ENCODE measurements around the gene CFAP251. TPM values are rescaled to one million over a fixed set of nuclear protein-coding genes. Genes with fewer than 3 reads are reported as not detected.

CFAP251 gene
- total and polyA plus RNA-seq, 12 donors: 0.52 to 4.6 (median 1.5) TPM

DNA sequence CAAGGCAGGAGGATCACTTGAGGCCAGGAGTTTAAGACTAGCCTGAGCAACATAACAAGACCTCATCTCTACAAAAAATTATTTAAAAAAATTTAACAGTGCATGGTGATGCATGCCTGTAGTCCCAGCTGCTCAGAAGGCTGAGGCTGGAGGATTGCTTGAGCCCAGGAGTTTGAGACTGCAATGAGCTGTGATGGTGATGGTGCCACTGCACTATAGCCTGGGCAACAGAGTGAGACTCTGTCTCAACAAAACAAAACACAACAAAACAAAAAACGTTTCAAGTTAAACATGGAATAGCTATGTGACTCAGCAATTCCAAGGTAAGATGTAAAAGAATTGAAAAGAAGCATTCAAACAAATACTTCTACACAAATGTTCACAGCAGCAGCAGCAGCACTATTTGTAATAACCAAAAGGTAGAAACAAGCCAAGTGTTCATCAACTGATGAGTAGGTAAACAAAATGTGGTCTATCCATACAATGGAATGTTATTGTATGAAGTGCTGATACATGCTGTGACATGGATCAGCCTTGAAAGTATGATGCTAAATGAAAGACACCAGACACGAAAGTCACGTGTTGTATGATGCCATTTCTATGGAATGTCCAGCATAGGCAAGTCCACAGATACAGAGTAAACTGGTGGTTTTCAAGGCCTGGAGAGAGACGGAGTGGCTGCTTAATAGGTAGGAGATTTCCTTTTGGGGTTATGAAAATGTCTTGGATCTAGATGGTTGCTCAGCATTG is 31.4 kb downstream of the CFAP251 start:
- Histone ChIP-seq H3K4me3 (no peak overlapping the region), H3K27ac (no peak overlapping the region), H3K36me3 (no peaks in the 10 kb centered on the region), H3K9me3 (no peaks in the 10 kb centered on the region), H3K4me1 (no peaks in the 10 kb centered on the region), H3K27me3 (no peaks in the 10 kb centered on the region)
- ATAC-seq (no peak), DNase-seq (no peak)
- intact Hi-C loops (cut with DNase I): loop anchor here in 2 of 10 donors (10.0 kb wide), 2 partner anchors 85 to 175 kb away; no protein-coding TSS in a partner anchor
- 62 to 64% methylated on average over 4 of the region's 4 CpGs for WGBS, 2 donors
- TF ChIP-seq, protein P1, sequence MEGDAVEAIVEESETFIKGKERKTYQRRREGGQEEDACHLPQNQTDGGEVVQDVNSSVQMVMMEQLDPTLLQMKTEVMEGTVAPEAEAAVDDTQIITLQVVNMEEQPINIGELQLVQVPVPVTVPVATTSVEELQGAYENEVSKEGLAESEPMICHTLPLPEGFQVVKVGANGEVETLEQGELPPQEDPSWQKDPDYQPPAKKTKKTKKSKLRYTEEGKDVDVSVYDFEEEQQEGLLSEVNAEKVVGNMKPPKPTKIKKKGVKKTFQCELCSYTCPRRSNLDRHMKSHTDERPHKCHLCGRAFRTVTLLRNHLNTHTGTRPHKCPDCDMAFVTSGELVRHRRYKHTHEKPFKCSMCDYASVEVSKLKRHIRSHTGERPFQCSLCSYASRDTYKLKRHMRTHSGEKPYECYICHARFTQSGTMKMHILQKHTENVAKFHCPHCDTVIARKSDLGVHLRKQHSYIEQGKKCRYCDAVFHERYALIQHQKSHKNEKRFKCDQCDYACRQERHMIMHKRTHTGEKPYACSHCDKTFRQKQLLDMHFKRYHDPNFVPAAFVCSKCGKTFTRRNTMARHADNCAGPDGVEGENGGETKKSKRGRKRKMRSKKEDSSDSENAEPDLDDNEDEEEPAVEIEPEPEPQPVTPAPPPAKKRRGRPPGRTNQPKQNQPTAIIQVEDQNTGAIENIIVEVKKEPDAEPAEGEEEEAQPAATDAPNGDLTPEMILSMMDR (IDR thresholded peaks at IDR 0.05): no peak

DNA sequence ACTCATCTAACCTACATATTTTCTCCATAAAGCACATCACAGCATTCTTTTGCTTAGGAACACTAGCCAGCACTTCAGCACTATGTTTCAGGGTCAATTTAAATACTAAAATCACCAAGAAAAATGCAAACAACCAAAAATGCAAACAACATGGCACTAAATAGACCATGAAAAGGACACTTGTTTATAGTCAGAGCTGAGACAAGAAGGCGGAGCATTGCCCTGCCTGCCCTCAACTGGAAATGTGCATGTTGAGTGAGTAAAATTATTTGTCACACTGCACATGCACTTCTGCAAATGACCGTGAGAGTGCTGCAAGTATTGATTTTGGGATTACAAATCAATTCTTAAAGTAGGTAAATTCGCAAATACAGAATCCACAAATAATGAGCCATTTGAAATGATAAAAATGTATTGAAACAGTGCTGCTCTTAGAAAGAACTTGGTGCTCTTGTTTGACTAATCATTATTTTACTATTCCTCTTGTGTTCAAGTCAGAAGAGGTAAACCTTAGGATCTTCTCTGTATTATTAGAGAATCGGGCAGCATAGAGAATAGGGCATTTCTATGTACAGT is 34.8 kb downstream of the CFAP251 start:
- ATAC-seq: no peak
- TF ChIP-seq, protein P1 (IDR thresholded peaks at IDR 0.05): no peak
- no peaks in the 10 kb centered on the region for H3K27me3 ChIP-seq
- H3K9me3 ChIP-seq: no peaks in the 10 kb centered on the region
- 99% methylated on average over 4 of the region's 4 CpGs for WGBS, 2 donors
- no peak for DNase-seq
- no peaks in the 10 kb centered on the region for H3K36me3 ChIP-seq
- H3K4me1 ChIP-seq: no peaks in the 10 kb centered on the region
- intact Hi-C loops (cut with DNase I): loop anchor here in 2 of 10 donors (10.0 kb wide), 2 partner anchors 82 to 172 kb away; no protein-coding TSS in a partner anchor
- no peak overlapping the region for H3K27ac ChIP-seq
- H3K4me3 ChIP-seq: no peak overlapping the region

DNA sequence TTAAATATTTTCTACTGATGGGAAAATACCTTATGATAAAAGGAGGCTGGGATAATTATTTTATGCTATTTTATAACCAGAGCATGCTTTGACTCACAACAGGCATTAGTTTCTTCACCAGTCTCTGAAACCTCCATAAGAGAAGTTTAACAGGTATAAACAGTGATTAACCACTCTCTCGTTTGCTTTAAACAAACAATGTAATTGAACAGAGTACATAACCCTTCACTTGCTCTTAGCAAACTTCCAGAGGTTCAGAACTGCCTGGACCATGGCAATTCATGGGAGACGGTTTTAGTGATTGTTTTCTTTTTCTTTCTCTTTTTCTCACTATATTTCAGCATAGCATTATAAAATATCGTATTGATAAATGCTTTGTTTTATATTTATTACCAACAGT is 35.3 kb downstream of the CFAP251 start:
- Histone ChIP-seq H3K27me3 (no peaks in the 10 kb centered on the region), H3K36me3 (no peaks in the 10 kb centered on the region), H3K4me3 (no peak overlapping the region), H3K4me1 (no peaks in the 10 kb centered on the region), H3K9me3 (no peaks in the 10 kb centered on the region), H3K27ac (no peak overlapping the region)
- WGBS, 2 donors: 89% methylated on average over 3 of the region's 3 CpGs
- intact Hi-C loops (cut with DNase I): loop anchor here in 2 of 10 donors (10.0 kb wide), 2 partner anchors 81 to 171 kb away; no protein-coding TSS in a partner anchor
- TF ChIP-seq, protein P1 (IDR thresholded peaks at IDR 0.05): no peak
- no peak for DNase-seq
- ATAC-seq: no peak

DNA sequence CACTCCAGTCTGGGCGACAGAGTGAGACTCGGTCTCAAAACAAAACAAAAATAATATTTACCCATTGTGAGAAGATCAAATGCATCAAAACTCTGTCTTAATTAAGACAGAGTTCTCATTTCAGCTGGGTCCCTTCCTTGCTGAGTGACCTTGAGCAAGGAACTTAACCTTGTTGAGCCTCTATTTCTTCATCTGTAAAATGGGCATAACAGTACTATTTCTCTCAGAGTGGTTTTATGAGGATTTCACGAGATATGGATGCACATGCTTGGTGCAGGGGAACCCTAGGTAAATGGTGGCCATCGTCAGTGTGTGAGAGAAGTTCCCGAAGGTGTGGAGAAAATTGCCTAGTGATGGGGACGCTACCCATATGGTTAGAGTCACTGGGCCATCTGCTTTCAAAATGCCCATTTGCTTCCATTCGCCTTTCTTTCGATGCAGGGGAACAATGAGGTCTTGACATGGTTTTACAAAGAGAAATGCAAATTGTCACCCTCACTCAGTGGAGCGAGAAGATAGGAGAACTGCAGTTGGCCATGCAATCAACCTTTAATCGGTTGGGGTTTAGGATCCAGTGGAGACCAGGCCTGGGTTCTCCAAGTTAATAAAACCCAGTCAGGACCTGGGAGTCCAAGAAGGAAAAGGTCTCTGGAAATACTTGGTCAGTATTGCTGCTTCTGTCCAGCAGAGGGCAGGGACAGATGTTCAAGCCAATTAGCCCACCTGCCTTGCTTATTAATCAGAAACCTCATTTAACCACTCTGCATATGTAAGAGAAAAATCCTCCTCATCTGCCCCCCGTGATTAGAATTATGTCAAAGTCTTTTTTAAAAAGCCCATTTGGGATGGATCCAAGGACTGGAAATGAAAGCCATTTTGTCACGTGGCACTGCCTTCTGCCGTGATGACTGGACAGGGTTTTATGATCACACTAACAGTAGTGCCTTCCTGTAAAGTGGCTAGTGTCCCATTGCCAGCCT is 37.2 kb downstream of the CFAP251 start:
- TF ChIP-seq, protein P1 (IDR thresholded peaks at IDR 0.05): peak in 8 of 9 donors; percentile 15 to 61 (median 56)
- ATAC-seq (peak in 2 of 8 donors; percentile 22 to 42), DNase-seq (no peak)
- Histone ChIP-seq H3K27me3 (no peaks in the 10 kb centered on the region), H3K36me3 (no peaks in the 10 kb centered on the region), H3K27ac (no peak overlapping the region), H3K9me3 (no peaks in the 10 kb centered on the region), H3K4me1 (no peaks in the 10 kb centered on the region), H3K4me3 (no peak overlapping the region)
- 90 to 91% methylated on average over 13 of the region's 13 CpGs for WGBS, 2 donors
- intact Hi-C loops (cut with DNase I): loop anchor here in 3 of 10 donors (2.0 to 10.0 kb wide), 3 partner anchors 65 to 169 kb away; partner anchors contain the start of gene BCL7A (in 1 of the 3)

All from heart right ventricle (tissue), 16 donors.